HG03139 (cell line): ENCODE data around the gene GSTCD.

Experiments
- ATAC-seq: cut with Tn5 transposase; IDR thresholded peaks from one replicate; pipeline ENCODE4 v1.9.1; 2021; ENCODE audit not compliant: unreplicated experiment

The GSTCD gene

GRCh38 chr4:105875233-105875632 lies 166.6 kb downstream of the GSTCD start:
- ATAC-seq: no peak

- ATAC-seq: no peak
These were observed 170.1 kb downstream of the GSTCD start for GRCh38 chr4:105878668-105879067.

- no peak for ATAC-seq
These were observed 178.9 kb downstream of the GSTCD start for GRCh38 chr4:105887508-105887907.

GRCh38 chr4:105894660-105895582 lies 186.3 kb downstream of the GSTCD start, which contains the start of gene NPNT:
NPNT (plus strand) TSS chr4:105895471; CDS start chr4:105895653, 182 bp downstream.
- ATAC-seq: peak; percentile 18

GRCh38 chr4:105895583-105896460 lies 187.2 kb downstream of the GSTCD start:
- ATAC-seq: peak; percentile 34

GRCh38 chr4:105896461-105896942 lies 187.9 kb downstream of the GSTCD start:
- peak; percentile 9 for ATAC-seq
